NCI-H526 treated with DMSO at 0.1 percent for 48 hours (cell line): ENCODE measurements around the gene COL5A1.

Source experiments
- DNase-seq: peaks from one replicate; lab custom pipeline; 2025; lab: John Stamatoyannopoulos, UW

The COL5A1 gene

GRCh38 chr9:134770972-134771971 lies 129.7 kb downstream of the COL5A1 start:
- no peak for DNase-seq

DNA sequence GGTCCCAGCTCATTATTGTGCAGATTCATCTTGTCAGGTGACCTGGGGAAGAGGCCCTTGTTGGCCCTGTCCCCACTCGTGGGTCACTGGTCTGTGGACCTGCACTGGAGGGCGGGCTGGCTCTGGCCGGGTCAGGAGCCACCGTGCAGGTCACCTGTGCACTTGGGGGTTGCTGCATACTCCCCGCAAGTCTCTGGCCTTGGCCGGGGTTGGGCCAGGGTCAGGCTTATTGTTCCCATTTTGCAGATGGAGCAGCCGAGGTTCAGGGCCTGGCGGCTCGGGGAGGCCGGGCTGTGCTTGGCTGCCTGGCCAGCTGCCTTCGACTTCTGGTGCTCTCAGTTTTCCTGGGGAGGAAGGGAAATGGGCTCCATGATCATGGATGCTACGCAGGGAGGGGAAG lies 130.7 kb downstream of the COL5A1 start:
- DNase-seq: no peak

GRCh38 chr9:134773842-134774241 lies 132.2 kb downstream of the COL5A1 start:
- no peak for DNase-seq

- no peak for DNase-seq
Measured at GRCh38 chr9:134774410-134774809, 132.8 kb downstream of the COL5A1 start.

DNA sequence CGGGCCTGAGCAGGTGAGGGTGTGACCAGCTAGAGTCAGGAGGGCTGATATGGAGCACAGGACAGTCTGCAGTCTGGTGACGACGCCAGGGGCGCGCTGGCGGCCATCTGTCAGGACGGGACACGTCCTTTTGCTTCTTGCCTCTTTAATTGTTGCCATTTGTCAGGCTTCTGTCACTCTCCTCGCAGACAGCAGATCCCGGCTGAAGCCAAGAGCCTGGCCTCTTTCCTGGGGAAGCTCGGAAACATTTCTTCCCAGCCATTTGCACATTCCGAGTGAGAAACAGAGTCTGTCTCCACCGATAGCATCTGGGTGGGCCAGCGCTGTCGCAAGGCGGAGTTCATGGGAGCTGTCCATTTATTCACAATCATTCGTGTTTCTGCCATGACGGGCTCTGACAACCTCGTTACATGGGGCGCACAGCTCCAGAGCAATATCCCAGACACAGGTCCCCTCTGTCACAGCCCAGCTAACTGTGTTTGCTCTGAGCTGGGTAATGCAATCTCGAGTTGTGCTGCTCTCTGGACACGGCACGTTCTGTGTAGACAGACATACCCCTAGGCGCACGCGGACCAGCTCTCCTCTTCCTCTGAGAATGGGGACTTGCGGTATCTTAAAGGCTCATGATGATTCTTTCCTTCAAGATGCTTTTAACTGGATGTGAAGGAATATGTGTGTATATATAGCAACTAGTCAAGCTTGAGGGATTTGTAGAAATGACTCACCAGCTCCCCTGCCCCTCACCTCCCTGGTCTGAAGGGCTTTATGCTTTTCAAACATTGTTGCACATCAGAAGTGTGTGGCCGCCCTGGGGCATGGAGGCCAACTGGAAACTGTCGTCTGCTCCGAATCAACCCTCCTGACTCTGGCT lies 133.7 kb downstream of the COL5A1 start:
- DNase-seq: no peak

- DNase-seq: no peak
Measured at GRCh38 chr9:134776080-134776796, 134.6 kb downstream of the COL5A1 start.

GRCh38 chr9:134777153-134777552 lies 135.6 kb downstream of the COL5A1 start:
- DNase-seq: no peak

- DNase-seq: no peak
Measured at GRCh38 chr9:134778156-134778555, 136.6 kb downstream of the COL5A1 start.

- peak; percentile 2 for DNase-seq
Measured at GRCh38 chr9:134778841-134779411, 137.3 kb downstream of the COL5A1 start.

GRCh38 chr9:134779640-134780039 lies 138.0 kb downstream of the COL5A1 start:
- DNase-seq: no peak

- DNase-seq: no peak
Measured at GRCh38 chr9:134781591-134782302, 140.1 kb downstream of the COL5A1 start.

DNA sequence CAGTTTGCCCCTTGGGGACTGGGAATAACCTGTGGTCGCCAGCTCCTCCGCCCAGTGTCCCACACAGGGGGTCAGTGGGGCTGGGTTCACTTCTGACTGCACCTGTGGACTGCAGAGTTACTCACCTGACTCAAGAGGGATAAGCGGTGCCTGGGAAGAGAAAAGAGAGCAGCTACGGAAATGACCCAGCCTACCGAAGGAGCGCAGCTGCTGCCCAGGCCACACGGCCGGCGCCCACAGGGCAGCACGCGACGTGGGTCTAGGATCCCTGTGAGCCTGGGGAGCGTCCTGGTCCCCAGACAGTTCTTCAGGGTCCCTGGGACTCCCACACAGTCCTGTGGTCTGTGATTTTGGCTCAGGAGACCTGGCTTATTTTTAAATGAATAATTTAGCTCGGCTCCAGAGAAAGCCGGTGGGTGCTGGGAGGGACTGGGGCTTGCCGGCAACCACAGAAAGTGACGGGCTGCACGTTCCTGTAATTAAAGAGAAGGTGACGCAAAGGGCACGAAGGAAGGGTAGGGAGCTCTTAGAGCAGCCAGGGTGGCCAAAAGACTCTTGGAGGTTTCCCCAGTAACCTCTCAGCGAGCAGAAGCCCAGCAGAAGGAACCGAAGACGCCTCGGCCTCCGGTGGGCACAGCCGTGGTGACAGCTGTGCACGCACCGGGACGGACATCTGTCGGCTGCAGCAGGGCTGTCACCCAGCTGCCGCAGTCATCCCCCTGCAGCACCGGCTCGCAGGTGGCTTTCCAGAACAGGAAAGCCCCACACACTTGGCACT lies 141.5 kb downstream of the COL5A1 start:
- DNase-seq: no peak

- DNase-seq: no peak
Measured at GRCh38 chr9:134783699-134784039, 142.1 kb downstream of the COL5A1 start.

DNA sequence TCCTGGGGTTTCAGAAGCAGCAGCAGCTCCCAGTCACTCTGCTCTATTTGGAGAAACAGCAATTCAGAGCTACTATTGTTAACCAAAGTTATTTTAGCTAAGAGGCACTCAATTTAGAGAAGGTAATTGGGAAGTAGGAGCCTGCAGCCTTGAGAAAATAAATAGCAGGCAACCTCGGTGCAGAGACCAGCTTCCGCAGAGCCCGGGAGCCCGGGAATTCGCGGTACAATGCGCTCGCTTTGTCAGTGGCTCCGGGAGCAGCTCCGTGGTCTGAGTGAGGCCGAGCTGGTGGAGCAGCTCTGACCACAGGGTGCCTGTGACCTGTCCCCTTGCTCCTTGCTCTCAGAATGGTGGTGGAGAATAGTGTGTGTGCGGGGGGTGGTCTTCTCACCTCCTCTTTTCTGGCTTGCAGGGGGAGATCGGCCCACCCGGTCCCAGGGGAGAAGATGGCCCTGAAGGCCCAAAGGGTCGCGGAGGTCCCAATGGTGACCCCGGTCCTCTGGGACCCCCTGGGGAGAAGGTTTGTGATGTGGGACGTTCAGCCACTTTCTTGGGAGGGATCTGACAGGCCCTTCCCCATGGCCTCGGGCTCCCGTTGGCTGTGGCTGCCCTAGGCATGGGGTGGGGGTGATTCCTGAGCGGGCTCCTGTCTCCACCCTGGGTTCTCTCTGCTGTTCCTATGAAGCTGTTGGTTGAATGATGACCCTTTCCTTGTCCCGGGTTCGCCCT lies 143.1 kb downstream of the COL5A1 start:
- no peak for DNase-seq

- DNase-seq: no peak
Measured at GRCh38 chr9:134785325-134786108, 143.9 kb downstream of the COL5A1 start.

DNA sequence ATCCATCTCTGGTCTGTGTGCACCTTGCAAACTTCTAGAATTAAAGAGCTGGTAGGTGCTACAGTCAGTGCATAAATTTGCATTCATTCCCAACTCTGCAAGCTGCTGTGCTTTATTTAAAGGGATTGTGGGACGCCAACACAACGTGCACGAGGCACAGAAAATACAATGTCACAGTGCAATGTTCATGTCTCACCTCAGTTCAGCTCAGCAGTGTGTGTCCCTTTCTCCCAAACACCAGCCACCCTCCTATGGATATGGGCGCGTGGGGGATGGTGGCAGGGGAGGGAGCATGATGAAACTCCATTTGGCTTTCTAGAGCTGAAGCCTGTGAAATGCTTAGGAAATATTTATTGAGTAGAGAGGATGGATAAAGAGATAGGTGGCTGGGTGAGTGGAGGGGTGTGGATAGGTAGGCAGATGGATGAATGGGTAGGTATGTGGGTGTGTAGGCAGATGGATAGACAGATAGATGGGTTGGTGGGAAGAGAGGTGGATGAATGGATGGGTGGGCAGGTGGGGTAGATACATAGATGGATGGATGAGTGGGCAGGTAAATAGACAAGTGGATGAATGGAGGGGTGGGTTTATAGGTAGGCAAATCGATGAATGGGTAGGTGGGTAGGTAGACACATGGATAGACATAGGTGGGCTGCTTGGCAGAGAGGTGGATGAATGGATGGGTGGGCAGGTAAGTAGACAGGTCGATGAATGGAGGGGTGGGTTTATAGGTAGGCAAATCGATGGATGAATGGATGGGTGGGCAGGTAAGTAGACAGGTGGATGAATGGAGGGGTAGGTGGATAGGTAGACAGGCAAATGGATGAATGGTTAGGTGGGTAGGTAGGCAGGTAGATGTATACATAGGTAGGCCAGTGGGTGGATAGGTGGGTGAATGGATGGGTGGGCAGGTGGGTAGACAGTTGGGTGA lies 146.3 kb downstream of the COL5A1 start:
- no peak for DNase-seq

DNA sequence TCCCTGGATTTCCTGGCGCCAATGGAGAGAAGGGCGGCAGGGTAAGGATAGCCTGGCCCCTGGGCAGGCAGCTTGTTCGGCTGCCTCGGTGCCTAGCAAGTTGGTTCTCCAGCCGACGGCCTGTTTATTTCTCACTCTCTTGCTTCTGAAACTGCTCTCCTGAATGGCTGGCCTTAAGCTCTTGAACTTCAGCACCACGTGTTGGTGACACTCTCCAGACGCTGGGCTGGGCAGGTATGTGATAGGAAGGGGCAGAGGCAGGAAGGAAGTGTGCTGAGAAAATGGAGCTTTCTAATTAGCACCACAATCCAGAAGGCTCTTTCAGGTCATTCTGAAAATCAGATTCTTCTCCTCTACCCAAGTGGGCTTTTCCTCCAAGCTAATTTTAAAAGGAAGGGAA lies 147.6 kb downstream of the COL5A1 start:
- DNase-seq: no peak

GRCh38 chr9:134791009-134791408 lies 149.4 kb downstream of the COL5A1 start:
- DNase-seq: no peak
